Lower leg skin (tissue), 3 donors: Measurements from ENCODE around the gene CNOT6L.

Source experiments
- POLR2A ChIP-seq, 2 donors: fragments of 450-650 bp; IDR thresholded peaks; one replicate each; pipeline ENCODE4 v1.6.1; 2016 to 2017; ENCODE audit warnings: antibody characterized with exemption in 2 of 2, mild to moderate bottlenecking in 1 of 2, moderate library complexity in 1 of 2
- TF ChIP-seq, protein P1 (sequence below), 3 donors: fragments of 450-650 bp; IDR thresholded peaks; one replicate each; pipeline ENCODE4 v1.5.1; 2016; ENCODE audit warnings: antibody characterized with exemption in 3 of 3, mild to moderate bottlenecking in 3 of 3, moderate library complexity in 2 of 3

DNA sequence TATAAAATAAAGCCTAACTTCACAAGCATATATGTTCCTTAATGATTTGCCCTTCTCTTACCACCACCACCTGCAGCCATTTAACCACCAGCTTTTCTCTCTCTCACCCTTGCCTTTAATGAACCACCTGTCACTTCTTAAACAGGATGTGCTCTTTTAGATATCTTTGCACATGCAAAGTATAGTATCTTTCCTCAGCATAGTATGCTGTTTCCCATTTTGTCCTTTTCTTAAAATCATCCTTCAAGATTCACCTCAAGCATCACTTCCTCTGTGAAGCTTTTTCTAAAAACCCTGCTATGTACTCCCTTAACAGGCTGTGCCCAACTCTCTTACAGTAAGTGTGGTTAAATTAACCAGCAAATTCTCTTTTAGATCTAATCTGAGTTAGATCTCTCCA, 8.2 kb upstream of the CNOT6L start:
- TF ChIP-seq POLR2A (IDR thresholded peaks at IDR 0.05): no peak
- TF ChIP-seq, protein P1, sequence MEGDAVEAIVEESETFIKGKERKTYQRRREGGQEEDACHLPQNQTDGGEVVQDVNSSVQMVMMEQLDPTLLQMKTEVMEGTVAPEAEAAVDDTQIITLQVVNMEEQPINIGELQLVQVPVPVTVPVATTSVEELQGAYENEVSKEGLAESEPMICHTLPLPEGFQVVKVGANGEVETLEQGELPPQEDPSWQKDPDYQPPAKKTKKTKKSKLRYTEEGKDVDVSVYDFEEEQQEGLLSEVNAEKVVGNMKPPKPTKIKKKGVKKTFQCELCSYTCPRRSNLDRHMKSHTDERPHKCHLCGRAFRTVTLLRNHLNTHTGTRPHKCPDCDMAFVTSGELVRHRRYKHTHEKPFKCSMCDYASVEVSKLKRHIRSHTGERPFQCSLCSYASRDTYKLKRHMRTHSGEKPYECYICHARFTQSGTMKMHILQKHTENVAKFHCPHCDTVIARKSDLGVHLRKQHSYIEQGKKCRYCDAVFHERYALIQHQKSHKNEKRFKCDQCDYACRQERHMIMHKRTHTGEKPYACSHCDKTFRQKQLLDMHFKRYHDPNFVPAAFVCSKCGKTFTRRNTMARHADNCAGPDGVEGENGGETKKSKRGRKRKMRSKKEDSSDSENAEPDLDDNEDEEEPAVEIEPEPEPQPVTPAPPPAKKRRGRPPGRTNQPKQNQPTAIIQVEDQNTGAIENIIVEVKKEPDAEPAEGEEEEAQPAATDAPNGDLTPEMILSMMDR (IDR thresholded peaks at IDR 0.05): no peak
